GM21515 (cell line): Measurements from ENCODE around the gene CTNNA3.

Experiments used
- ATAC-seq: cut with Tn5 transposase; IDR thresholded peaks from one replicate; pipeline ENCODE4 v1.9.1; 2021; ENCODE audit not compliant: unreplicated experiment

Gene CTNNA3

DNA sequence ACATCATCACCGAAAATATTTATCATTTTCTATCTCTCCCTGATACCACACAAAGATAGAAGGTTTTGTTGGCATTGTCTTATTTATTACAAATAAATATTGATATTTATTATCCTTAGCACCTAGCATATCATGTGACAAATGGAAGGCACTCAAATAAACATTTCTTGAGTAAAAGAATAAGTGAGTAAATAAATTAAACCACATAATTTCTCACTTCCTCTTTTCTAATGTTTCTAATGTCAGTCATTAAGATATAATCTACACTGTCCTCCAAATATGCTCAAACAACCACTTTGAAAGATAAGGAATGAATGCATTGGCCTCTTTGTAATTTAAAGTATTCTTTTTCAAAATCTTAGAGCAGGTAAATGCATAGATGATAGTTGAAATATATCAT is 1797.9 kb downstream of the CTNNA3 start:
- ATAC-seq = no peak

DNA sequence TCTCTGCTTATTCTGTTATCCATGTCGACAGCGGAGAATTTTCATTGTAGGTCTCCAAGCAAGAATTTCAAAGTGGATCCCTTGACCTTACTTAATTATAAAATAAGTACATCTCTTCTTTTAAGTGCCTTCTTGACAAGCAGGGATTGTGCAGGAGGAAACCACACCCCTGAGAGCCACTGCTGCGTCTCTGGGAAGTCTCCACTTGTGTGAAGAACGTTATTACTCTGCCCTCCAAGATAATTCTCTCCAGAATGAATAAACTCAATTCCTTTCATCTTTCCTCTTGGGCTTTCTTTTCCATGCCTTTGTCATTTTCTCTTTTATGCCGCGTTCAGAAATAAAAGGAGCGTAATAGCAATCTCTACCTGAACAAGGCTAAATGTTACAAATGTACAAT is 1801.0 kb downstream of the CTNNA3 start:
- no peak for ATAC-seq

DNA sequence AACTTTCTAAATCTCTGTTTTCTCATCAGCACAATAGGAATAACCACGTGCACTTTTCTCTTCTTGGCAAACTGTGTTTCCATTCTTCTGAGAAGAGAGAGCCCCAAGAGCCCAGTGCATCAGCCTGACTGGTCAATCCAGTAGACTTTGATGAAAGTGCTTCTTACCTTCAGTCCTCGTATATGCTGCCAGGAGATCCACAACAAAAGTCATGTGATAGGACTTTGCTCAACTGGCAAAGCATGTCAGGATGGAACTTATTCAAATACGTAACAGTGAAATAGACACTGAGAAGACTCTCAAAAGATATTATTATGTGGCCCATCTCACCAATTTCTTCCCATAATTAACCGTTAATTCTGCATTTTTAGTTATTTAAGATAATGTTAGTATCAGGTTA is 1801.6 kb downstream of the CTNNA3 start:
- no peak for ATAC-seq

DNA sequence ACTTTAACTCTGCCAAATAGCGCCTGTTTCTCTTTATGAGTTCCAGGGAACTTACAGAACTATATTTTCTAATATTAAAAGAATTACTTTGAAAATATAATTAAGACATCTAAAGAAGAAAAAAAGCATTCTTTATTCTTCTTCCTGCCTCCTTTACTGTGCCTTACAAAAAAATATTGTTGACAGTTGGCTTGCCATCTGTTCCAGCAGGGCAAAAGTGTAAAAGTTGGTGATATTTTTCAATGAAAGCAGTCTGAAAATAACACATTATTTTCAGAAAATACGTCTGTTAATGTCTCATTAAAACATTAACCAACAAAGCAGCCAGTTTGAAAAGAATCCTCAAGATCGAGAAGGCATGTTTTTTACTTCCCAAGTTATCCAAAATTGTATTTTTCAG is 1802.3 kb downstream of the CTNNA3 start:
- no peak for ATAC-seq

DNA sequence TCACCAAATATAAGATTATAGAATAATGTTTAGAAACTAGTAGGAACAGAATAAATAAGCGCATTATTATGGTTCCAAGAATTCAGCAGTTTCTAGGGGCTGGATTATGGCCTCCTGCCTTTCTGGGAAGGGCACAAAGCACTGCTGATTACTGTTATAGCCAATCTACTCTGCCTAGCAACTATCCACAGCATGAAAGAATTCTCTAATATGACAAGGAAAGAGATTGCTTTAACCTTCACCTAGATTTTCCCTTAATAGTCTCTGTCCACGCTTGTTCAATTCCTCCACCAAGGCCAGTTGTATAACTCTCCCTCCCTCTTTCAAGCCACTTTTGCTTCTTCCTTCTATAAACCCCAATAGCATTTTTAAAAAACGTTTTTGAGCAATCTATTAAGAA is 1803.7 kb downstream of the CTNNA3 start:
- no peak for ATAC-seq

DNA sequence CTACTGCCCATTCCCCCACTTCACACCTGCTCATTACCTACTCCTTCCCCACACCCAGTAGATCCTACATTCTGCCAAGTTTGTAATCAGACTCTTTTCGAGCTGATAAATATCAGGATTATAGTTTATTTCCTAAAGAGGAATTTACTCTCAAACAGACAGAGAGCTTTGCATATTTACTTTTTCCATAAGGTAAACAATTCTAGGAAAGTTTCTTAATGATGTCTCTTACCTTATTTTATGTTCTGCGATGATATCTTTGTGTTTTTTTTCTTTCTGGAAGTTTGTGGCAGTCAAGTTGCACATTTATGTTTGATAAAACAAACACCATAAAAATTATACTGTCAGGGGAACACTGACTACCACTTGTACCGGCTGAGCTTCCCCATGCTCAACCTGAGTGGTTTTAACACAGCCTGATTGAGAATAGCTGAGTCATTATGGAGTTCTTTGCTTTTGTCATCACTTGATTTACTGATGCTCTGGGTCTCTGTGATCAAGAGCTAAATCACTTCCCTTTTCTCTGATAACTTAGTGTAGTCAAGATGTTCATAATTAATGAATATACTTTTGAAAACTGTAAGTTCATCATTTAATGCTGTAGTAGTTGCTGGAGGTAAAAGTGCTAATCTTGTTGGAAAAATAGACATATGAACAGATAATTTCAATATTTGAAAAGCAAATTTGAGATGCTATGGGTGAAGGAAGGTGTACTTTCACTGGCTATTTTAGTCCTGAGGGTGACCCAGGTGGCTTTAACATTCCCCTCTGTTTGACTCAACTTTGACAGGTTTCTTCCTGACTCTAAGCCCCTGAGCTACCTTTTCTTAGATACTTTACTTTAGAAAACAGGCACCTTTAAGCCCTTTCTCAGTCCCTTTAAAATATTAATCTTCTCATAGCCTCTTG is 1804.7 kb downstream of the CTNNA3 start:
- peak; percentile 61 for ATAC-seq

DNA sequence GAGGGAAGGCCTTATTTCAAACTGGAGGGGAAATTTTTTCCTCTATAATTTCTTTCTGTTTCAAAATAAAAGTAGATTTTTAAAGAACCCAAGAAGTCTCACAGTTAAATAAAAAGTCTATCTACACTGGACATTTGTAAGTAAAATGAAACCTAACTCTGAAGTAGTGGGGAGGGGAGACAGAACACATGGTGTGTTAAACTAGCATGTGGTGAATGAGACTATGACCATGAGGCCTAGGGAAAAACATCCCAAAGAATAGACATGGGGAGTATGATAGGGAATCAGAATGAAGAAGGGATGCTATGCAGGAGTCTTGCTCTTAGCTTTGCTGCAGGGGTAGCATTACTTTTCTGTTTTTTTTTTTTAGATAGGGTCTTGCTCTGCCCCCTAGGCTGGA is 1831.5 kb downstream of the CTNNA3 start:
- no peak for ATAC-seq

DNA sequence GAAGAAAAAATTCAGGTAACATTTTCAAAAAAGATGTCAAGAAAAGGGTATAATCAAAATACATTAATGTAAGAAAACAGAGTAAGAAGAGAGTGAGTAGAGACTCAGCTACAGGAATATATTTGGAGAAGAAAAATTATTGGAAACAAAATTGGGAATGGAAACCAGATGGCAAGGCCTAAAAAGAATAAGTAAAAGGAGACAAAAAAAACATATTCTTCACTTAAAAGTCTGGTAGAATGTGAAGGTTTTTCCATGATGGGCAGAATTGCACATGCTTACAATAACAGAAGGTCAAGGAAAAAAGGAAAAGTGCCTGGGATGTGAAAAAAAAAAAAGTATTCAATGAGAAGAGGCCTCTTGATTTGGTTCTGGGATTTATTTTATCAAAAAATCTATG is 1832.0 kb downstream of the CTNNA3 start:
- no peak for ATAC-seq
